ENCODE measurements around the gene DOK7.
"Not testable (repeated sequence)": the region's sequence is repeated elsewhere in the genome, so short reads cannot be mapped to it uniquely, and the experiment has no call there.

The DOK7 gene

DNA sequence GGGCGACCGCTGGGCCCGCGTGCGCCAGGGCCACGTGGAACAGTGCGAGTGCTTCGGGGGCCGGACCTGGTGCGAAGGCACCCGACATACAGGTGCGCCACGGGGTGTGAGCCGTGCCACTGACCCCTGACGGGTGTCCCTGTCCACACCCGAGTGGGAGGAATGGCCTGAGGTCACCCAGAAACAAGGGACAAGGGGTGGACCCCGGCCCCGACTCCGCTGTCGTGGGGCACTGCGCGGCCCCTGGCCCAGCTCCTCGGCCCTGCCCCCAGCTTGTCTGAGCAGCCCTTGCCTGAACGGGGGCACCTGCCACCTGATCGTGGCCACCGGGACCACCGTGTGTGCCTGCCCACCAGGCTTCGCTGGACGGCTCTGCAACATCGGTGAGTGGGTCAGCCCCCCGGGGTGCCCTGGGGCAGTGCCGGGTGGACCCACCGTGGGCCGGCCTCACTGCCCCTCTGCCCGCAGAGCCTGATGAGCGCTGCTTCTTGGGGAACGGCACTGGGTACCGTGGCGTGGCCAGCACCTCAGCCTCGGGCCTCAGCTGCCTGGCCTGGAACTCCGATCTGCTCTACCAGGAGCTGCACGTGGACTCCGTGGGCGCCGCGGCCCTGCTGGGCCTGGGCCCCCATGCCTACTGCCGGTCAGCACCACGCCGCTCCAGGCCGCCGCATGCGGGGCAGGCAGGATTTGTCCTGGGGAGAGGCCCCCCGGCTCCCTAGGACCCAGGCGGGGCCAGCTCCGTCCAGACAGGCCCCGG is 18.6 kb upstream of the DOK7 start:
- no peak for DNase-seq

- no peak for DNase-seq
These were observed 17.8 kb upstream of the DOK7 start for GRCh38 chr4:3445111-3445820.

DNA sequence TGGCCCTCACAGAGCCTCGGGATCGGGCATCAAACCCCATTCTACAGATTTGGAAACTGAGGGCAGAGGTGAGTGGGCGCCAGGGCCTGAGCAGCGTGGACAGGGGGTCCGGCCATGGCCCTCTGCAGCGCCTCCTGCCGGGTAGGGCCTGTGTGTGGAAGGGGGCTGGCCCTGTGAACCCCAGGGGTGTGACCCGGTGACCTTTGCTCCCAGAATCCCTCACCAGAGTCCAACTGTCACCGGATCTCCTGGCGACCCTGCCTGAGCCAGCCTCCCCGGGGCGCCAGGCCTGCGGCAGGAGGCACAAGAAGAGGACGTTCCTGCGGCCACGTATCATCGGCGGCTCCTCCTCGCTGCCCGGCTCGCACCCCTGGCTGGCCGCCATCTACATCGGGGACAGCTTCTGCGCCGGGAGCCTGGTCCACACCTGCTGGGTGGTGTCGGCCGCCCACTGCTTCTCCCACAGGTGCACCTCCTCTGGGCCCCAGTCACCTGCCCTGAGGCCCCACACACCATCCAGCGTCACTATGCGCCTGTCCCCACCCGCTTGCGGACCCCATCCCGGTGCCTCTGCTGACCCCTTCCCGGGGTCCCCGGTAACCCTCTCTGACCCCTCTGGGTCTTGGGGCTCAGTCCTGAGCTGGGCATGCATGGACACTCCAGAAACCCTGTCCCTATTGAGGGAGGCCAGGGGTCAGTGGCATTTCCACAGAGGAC is 17.1 kb upstream of the DOK7 start:
- DNase-seq = no peak

GRCh38 chr4:3446631-3447320 is 16.3 kb upstream of the DOK7 start:
- no peak for DNase-seq

DNA sequence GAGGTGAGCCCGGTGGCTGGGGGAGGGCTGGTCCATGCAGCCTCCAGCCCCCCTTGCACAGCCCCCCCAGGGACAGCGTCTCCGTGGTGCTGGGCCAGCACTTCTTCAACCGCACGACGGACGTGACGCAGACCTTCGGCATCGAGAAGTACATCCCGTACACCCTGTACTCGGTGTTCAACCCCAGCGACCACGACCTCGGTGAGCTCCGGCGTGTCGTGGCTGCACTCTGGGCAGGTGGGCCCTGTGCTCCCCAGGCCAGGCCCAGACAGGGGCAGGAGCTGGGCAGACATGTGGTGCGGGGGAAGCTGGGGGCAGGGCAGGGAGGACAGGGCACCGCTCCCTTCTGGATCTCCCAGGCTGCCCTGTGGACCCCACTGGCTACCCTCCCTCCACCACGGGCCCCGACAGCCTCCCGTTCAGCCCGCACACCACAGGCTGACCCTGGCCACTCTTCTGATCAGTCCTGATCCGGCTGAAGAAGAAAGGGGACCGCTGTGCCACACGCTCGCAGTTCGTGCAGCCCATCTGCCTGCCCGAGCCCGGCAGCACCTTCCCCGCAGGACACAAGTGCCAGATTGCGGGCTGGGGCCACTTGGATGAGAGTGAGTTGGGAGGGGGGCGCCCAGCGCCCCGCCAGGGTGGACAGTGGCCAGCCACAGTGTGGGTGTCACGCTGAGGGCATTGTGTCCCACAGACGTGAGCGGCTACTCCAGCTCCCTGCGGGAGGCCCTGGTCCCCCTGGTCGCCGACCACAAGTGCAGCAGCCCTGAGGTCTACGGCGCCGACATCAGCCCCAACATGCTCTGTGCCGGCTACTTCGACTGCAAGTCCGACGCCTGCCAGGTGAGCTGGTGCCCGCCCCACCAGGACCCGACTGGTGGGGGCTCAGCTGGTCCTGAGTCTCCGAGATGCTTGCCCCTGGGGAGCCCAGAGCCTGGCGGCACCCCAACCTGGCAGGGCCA is 15.4 kb upstream of the DOK7 start:
- DNase-seq = no peak

- DNase-seq = no peak
These were observed 14.0 kb upstream of the DOK7 start for GRCh38 chr4:3449047-3449573.

- no peak for DNase-seq
These were observed 13.3 kb upstream of the DOK7 start for GRCh38 chr4:3449574-3450534.

DNA sequence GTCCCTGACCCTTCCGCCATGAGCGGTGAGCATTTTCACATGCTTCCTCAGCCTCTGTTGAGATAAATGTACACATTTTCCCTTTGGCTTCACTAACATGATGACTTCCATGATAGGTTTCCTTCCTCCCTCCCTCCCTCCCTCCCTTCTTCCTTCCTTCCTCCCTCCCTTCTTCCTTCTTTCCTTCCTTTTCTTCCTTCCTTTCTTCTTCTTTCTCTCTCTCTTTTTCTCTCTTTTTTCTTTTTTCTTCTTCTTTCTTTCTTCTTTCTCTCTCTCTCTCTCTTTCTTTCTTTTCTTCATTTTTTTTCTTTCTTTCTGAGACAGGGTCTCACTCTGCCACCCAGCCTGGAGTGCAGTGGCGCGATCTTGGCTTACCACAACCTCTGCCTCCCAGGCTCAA is 12.5 kb upstream of the DOK7 start:
- DNase-seq = no peak

DNA sequence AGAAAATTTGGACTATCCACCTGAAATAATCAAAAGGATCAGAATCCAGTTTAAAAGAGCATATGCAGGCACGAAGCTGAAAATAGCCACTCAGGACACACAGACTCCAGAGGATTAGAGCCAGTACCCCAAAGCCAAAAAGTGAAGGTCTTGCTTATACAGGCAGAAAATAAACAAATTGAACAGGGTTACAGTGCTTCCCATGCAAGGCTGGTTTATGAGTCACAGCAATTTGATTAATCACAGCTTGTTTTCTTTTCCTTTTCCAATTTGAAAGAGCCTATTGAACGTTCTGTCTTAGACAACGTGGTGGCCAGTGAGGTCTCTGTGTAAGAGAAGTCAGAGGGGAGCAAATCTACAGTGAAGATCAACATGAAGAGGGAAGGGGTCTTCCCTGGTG is 11.2 kb upstream of the DOK7 start:
- DNase-seq = no peak

DNA sequence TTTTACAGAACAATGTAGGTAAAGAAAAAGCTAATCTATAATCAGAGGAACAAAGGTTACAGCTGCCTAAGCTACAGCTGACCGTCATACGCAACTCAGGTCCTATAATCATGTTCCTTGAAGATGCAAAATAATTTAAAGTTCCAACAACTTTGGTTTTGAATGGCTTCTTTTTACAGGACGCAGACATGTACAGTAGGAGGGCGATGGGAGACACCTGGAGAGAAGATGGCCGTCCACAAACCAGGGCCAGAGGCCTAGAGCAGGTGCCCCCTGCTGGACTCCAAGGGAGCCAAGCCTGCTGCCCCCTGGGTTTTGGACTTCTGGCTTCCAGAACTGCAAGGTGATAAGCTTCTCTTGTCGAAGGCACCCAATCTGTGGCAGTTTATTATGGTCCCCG is 10.7 kb upstream of the DOK7 start:
- DNase-seq = no peak

GRCh38 chr4:3455596-3455995 is 7.5 kb upstream of the DOK7 start:
- not testable (repeated sequence) for DNase-seq

- DNase-seq = no peak
These were observed 4.7 kb upstream of the DOK7 start for GRCh38 chr4:3458371-3458770.

DNA sequence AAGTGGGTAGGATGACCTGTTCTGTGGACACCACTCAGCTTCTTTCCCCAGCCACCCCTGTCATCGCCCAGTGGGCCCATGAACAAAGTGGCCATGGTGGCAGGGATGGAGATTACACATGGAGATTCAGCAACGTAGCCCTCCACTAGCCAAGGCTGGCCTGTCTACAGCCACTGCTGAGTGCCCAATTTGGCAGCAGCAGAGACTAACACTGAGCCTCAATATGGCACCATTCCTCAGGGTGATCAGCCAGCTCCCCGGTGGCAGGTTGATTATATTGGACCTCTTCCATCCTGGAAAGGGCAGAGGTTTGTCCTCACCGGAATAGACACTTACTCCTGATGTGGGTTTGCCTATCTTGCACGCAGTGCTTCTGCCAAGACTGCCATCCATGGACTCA is 4.0 kb upstream of the DOK7 start:
- not testable (repeated sequence) for DNase-seq

- DNase-seq = no peak
These were observed 2.2 kb upstream of the DOK7 start for GRCh38 chr4:3460926-3461325.

- DNase-seq = peak; percentile 84 to 92
These were observed 1.4 kb upstream of the DOK7 start for GRCh38 chr4:3461515-3462291.

DNA sequence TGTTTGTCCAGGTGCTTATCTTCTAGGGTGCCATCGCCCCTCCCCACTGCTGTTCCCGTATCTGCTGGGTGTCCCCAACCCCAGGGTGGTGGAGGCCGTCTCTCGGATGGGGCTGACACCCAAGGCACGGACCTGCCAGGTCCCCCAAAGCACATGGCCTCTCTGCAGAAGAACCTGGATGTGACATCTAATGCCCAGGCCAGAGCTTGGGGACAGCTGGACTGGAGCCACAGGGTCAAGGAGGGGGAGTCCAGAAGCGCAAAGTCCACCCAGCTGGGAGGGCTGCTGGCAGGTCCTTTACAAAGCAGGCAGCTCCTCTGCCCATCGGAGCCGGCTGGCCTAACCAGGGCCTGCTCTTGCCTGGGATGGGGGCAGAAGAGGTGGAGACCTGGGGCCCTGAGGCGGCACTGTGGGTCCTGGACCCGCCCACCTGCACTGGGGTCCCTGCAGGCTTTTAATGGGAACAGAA is 751 bp upstream of the DOK7 start:
- no peak for DNase-seq

DNA sequence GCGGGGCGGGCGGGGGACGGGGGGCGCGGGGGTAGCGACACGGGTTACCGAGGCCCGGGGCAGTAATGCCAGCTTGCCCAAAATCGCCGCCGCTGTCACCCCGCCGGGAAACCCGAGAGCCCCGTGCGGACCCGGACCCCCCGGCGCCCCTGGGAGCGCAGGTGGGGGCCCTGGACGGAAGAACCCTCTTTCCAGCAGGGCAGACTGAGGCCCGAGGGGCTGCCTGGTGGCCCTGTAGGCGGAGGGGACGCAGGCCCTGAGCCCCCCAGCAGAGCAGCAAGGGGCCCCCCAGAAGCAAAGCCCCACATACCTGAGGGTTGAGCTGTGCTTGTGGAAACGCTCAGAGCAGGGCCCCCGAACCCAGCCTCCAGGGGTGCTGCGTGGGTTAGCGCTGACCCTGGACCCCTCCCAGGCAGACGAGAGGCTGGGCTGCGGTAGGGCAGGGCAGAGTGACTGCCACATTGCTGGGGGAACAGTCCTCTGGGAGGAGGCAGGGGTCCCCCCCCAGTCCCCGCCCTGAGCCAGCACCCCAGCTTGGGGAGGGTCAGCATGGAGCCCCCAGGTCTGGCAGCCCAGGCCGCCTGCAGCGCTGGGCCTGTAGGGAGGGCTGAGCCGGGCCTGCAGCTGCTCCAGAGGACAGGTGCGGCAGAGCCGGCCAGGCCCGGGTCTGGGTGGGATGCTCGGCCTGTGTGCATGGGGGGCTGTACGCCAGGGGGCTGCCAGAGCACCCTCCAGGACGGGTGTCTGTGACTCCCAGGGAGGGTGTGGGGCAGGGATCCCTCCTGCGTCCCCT is 646 bp downstream of the DOK7 start:
- no peak for DNase-seq

DNA sequence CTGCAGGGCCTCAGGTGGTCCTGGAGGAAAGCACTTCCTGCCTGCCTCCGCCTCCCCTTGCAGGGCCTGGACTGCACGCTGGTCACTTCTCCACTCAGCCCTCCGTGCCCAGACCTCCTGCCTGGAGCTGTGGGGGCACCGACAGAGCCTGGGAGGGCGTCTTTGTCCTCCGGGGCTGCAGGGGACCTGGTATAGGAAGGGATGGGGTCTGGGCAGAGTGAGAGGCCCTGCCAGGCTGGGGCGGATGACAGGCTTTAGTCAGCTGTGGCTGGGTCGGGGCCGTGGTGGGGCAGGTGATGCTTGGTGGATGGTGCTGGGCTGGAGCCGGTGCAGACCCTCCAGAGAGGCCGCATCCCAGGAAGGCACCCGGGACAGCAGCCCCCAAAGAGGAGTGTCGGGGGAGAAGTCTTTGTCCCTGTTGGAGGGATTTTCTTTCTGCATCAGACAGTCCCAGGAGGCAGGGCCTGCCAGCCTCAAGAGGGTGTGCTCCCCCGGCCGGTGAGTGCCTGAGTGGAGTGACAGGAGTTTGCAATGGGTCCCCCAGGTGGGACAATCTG is 1.3 kb downstream of the DOK7 start:
- DNase-seq = no peak

All from NCI-H2081 (cell line).